Stimulated activated naive CD8-positive, alpha-beta T cell treated with anti-CD3 and anti-CD28 coated beads, Interleukin-15, Interleukin-2, amounts not matched to agents 100 ng/mL and 50 ng/mL, for 24 hours (primary cell): ENCODE measurements around the gene SGF29.
"Not testable (repeated sequence)": the region's sequence is repeated elsewhere in the genome, so short reads cannot be mapped to it uniquely, and the experiment has no call there.

Experiments
- H3K27ac Mint-ChIP-seq: one replicate; pipeline ENCODE4 v1.8.0; 2021; ENCODE audit warnings: mild to moderate bottlenecking, mixed read lengths
- H3K27me3 Mint-ChIP-seq: one replicate; pipeline ENCODE4 v1.8.0; 2021; ENCODE audit warnings: mixed read lengths
- H3K36me3 Mint-ChIP-seq: one replicate; pipeline ENCODE4 v1.8.0; 2021; ENCODE audit warnings: low read depth, mixed read lengths
- H3K4me1 Mint-ChIP-seq: one replicate; pipeline ENCODE4 v1.8.0; 2021; ENCODE audit warnings: low read depth, mixed read lengths
- H3K4me3 Mint-ChIP-seq: one replicate; pipeline ENCODE4 v1.8.0; 2021; ENCODE audit warnings: mild to moderate bottlenecking, mixed read lengths
- H3K9me3 Mint-ChIP-seq: one replicate; pipeline ENCODE4 v1.8.0; 2021; ENCODE audit warnings: mixed read lengths

The SGF29 gene

DNA sequence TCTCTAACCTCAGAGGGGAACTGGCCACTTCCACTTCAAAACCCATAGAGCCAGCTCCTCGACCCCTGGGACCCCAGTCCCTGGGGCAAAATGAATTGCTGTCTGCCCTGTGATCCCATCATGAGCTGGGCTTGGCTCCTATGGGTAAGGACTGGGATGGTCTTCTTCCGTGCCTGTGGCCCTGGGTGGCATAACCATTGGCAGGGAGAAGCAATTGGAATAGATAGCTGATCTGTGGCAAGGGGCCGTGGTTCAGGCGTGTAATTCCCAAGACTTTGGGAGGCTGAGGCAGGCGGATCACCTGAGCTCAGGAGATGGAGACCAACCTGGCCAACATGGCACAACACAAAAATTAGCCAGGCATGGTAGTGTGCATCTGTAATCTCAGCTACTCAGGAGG, 38.8 kb downstream of the SGF29 start:
- H3K9me3 Mint-ChIP-seq: no peaks in the 10 kb centered on the region
- no peaks in the 10 kb centered on the region for H3K27me3 Mint-ChIP-seq
- no peaks in the 10 kb centered on the region for H3K4me1 Mint-ChIP-seq
- H3K4me3 Mint-ChIP-seq: no peak overlapping the region
- no peak overlapping the region for H3K27ac Mint-ChIP-seq
- peaks cover 7% of the 10 kb centered on the region for H3K36me3 Mint-ChIP-seq

DNA sequence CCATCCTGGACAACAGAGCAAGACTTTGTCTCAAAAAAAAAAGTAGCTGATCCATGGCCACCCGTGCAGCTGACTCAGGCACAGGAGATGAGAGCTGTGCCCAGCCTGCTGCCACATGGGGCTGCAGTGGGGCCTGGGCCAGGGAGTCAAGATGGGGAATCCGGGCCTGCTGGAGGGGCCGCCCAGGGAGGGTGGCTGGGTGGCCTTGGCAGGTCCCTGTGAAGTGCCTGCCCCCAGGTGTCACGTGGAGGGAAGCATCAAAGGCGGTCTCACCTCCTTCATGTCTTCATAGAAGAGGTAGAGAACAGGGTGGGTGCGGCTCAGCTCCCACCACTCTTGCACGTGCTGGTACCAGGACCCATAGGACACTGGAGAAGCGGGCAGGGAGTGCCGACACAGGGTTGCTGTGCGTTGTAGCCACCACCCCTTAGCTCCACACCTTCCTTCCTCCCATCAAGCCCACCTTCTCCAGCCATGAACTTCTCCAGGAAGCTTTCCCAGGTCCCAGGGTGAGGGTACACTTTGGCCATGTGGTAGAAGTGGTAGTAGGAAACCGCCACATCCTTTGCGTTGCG, 39.3 kb downstream of the SGF29 start:
- Mint-ChIP-seq H3K9me3 (no peaks in the 10 kb centered on the region), H3K36me3 (peaks cover 5% of the 10 kb centered on the region), H3K4me1 (no peaks in the 10 kb centered on the region), H3K4me3 (no peak overlapping the region), H3K27ac (no peak overlapping the region), H3K27me3 (no peaks in the 10 kb centered on the region)

DNA sequence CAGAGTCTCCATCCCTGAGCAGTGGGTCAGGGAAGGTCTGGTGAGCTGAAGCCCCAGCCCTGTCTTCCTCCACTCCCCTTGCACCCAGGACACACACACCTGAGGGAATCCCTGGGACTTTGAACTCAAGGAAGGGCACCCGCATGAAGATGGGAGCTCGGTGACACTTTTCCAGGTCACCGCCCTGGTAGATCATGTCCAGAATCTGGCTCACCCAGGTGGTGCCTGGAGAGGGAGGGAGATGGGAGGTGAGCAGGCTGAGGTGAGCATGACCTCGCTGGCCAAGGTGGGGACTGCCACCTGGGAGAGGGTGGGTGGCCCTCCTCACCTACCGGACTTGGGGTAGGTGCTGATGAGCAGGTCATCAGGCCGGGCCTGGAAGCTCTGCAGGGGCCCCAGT, 41.7 kb downstream of the SGF29 start:
- H3K36me3 Mint-ChIP-seq, H3K27ac Mint-ChIP-seq, H3K4me1 Mint-ChIP-seq, H3K9me3 Mint-ChIP-seq, H3K27me3 Mint-ChIP-seq, H3K4me3 Mint-ChIP-seq: not testable (repeated sequence)

DNA sequence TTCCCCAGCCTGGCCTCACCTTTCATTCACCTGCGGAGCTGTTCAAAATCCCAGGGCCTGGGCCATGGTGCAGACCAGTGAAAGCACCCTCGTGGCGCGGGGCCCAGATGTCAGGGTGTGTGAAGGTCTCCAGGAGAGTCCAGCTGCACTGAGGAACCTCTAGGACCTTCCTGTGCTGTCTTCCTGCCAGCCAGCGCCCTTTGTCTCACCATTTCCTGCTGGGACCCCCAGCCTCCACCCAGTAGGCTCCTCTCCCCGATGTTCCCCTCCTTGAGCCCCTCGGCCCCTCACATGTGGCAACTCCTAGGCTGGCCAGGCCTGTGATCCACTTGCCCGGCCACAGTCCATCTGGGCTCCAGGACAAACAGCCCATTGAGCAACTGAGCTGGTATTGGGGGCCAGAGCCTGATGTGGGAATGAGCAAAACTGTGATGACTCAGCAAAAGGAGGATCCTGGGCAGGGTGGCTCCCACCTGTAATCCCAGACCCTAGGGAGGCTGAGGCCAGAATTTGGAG, 42.5 kb downstream of the SGF29 start:
- Mint-ChIP-seq H3K27ac (no peak overlapping the region), H3K9me3 (no peaks in the 10 kb centered on the region)

DNA sequence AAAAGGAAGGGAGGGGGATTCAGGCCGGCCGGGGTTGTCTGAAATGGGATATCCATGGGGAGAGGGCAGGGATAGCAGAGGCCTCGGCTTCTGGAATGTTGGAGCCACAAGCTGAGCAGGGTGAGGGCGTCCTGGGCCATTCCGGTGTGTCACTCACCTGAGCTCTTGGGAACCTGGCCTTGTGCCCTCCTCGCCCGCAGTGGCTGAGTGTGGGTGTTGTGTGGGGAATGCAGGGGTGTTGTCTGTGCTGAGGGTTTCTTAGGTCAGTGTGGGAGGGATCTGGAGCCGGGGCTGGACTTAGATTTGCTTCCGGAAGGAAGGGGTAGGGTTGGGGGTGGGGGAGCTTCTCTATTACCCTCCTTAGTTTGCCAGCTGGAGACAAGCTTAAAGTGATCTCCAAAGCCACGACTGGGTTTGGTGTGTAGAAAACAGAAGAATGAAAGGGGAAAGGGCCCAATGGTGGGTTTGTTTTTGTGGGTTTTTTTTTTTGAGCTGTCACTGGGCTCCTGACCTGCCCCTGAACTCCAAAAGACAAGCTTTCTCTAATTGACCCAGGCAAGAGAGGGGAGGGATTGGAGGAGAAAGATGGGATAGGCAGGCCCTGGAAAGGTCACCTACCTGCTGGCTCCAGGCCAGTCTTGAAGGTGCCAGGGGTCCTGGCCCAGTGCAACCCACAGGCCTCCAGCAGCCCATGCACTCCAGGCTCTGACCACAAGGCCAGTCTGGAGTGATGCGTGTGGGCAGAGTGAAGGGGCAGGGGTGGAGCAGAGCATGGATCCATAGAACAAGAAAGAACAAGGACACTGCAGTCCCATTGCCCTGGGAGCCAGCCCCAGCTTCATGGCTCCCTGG, 43.3 kb downstream of the SGF29 start, which contains the start of gene SULT1A2:
Gene SULT1A2 (minus strand): TSS at position 211 of the 852 bp plus-strand sequence. CDS start 1,120 bp downstream, outside the sequence.
- no peaks in the 10 kb centered on the region for H3K9me3 Mint-ChIP-seq
- no peaks in the 10 kb centered on the region for H3K27me3 Mint-ChIP-seq
- no peaks in the 10 kb centered on the region for H3K36me3 Mint-ChIP-seq
- no peak within 1 kb of the TSS for H3K27ac Mint-ChIP-seq
- H3K4me3 Mint-ChIP-seq: no peak within 1 kb of the TSS
- no peaks in the 10 kb centered on the region for H3K4me1 Mint-ChIP-seq

More for the DNA sequence above, 42.5 kb downstream of the SGF29 start:
- Mint-ChIP-seq H3K27me3 (no peaks in the 10 kb centered on the region), H3K36me3 (no peaks in the 10 kb centered on the region), H3K4me3 (no peak overlapping the region), H3K4me1 (no peaks in the 10 kb centered on the region)

DNA sequence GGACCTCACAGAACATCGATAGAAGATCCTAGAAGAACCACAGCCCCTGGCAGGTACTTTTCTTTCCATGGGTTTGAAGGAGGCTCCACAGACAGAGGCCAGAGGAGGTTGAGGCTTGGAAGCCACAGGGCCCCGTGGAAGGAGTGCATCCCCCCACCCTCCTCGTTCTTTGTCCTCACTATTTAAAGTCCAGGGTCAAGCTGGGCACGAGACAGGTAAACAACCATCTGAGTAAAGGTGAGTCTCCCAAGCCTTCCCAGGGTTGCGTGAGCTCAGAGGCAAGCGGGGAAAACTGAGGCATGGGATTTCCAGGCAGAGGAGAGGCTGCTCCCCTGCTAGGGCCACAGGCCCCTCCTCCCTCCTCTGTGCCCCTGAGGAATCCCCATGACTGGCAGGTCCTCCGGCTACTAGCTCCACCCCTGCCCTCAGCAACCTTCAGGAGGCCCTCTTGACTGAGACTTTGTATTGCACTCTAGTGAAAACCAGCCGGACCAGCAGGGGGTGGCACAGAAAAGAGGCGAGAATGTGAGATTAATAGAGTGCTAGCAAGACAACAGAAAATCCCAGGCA, 44.1 kb downstream of the SGF29 start:
- H3K4me1 Mint-ChIP-seq: no peaks in the 10 kb centered on the region
- H3K27ac Mint-ChIP-seq: no peak overlapping the region
- no peaks in the 10 kb centered on the region for H3K9me3 Mint-ChIP-seq
- H3K4me3 Mint-ChIP-seq: no peak overlapping the region
- H3K36me3 Mint-ChIP-seq: no peaks in the 10 kb centered on the region
- no peaks in the 10 kb centered on the region for H3K27me3 Mint-ChIP-seq

DNA sequence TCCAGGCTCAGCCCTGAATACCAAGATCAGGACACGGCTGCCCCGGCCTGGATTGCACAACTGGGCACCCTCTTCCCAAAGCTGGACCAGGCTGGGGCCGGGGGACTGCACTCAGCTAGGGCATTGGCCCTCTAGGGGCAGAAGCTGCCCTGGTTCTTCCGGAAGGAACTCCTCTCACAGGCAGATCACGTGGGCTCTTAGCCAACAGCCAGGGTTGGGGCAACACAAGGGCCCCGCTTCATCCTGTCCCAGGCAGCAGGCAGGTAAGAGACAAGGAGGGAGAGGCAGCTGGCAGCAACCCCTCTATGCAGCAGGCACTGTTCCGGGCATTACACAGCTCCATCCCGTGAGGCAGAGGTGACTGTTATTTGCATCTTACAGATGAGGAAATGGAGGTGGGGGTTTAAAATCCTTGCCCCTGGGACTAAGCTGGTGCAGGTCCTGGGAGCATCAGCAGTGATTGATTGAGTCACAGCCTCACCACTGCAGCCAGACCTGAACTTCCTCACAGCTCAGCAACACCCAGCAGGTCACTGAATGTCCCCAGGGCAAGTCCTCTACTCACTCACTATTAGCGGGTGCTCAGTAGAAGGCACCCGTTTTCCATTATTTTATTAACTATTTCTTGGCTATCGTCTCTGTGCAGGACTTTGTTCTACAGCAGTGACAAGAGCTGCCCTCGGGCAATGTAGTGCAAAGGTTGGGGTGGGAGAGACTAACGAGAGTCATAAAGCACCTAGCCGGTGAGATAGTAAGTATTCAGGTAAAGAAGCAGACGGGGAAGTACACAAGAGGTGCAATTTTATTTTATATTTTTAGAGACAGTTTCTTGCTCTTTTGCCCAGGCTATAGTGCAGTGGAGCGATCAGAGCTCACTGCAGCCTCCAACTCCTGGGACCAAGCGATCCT, 45.9 kb downstream of the SGF29 start:
- not testable (repeated sequence) for H3K4me1 Mint-ChIP-seq, H3K36me3 Mint-ChIP-seq

DNA sequence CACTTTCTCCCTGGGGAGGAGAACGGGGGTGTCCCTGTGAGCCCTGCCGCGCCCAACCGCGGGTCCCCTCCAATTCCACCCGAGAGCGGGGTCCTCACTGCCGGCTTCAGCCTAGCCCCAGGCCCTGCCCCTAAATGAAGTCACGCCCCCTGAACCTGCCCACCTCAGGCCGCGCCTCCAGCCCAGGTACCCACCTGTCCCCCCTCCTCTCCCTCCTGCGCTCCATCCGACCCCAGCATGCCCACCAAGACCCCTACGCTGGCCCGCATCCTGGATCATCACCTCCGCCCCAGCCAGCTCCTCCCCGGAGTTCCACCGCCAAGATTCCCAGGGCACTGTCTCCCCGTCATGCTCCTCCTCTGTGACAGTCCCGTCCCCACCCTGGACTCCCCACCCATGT, 47.2 kb downstream of the SGF29 start:
- not testable (repeated sequence) for H3K27ac Mint-ChIP-seq, H3K27me3 Mint-ChIP-seq, H3K9me3 Mint-ChIP-seq, H3K4me3 Mint-ChIP-seq, H3K4me1 Mint-ChIP-seq, H3K36me3 Mint-ChIP-seq

More for the DNA sequence above, 45.9 kb downstream of the SGF29 start:
- H3K9me3 Mint-ChIP-seq, H3K4me3 Mint-ChIP-seq, H3K27me3 Mint-ChIP-seq, H3K27ac Mint-ChIP-seq: not testable (repeated sequence)

DNA sequence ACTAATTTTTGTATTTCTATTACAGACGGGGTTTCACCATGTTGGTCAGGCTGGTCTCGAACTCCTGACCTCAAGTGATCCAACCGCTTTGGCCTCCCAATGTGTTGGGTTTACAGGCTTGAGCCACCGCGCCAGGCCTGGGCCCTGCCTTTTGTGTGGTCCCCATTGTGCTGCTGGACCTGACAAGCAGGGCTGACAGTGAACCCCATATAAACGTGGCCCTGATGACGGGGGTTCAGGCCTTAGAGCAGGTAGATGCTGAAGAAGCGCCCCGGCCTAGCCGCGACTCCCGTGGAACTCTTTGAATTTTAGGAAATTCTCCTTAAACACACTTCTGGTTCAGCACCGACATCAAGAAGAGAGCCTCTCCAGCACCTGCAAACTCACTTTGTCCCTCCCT, 47.9 kb downstream of the SGF29 start:
- H3K4me1 Mint-ChIP-seq, H3K4me3 Mint-ChIP-seq, H3K27me3 Mint-ChIP-seq, H3K9me3 Mint-ChIP-seq, H3K36me3 Mint-ChIP-seq, H3K27ac Mint-ChIP-seq: not testable (repeated sequence)

DNA sequence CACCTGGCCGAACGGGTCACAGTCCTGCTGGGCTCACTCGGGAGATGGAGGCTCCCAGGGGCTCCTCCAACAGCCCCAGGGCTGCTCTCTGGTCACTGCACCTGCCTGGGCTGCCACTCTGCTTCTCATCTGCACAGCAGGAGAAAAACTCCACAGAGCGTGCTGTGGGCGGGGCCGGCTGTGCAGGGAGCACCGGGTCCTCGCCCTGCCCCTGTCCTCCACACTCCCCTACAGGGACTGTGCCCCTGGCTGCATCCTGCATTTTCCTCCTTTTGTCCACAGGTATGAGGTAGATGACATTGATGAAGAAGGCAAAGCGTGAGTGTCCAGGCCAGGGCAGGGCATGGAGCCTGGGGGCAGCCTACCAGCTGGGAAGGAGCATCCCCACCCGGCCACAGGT, 48.3 kb downstream of the SGF29 start:
- not testable (repeated sequence) for H3K36me3 Mint-ChIP-seq, H3K27me3 Mint-ChIP-seq, H3K4me3 Mint-ChIP-seq, H3K9me3 Mint-ChIP-seq, H3K27ac Mint-ChIP-seq, H3K4me1 Mint-ChIP-seq

DNA sequence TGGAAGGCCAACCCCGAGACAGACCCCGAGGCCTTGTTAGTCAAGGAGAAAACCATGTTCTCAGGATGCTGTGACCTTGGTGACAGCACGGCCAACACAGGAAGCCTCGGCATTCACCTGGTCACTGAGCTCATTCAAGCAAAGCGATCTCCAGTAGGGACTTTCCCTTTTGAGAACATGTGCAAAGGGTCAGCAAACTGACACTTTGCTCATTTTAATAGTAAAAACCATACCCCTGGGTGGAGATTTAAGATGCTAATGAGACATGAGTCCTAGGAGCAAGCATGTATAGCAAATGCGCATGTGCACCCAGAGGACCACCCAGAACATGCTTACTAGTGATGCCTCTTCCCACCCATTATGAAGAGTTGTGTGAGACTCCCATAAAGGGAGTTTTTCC, 48.8 kb downstream of the SGF29 start:
- Mint-ChIP-seq H3K4me1 (no peaks in the 10 kb centered on the region), H3K27me3 (no peaks in the 10 kb centered on the region)

DNA sequence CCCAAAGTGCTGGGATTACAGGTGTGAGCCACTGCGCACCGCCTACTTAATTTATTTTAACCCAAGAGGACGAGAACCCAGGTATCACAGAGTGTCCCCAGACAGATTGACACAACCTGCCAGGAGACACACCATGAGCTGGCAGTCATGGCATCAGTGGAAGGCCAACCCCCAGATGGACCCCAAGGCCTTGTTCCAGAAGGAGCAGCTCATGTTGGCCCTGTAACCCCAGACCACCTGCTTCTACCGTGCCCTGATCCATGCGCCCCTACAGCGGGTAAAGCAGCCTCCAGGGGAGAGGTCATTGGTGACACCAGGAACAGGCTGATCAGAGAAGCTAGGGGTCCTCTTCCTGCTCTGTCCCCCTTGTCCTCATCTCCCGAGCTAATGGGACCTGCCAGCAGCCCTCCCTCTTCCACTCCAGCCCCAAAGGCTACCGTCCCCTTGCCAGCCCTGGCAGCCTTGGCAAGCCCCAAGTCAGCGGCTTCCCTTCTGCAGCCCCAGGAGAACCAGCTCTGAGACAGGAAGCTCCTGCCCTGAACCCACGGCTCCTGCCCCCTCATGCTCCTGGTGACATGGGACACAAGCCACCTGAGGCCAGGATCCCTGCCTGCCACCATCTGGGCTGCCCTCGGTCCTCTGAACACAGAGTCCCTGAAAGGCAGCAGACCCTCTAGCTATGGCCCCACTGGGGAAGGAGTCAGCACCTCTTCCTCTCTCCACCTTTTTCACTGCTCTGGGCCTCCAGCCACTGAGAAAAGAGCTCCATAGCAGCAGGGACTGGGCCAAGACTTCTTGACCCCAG, 49.9 kb downstream of the SGF29 start:
- H3K36me3 Mint-ChIP-seq: no peaks in the 10 kb centered on the region
- no peak overlapping the region for H3K4me3 Mint-ChIP-seq
- H3K9me3 Mint-ChIP-seq: no peaks in the 10 kb centered on the region
- no peaks in the 10 kb centered on the region for H3K4me1 Mint-ChIP-seq
- H3K27ac Mint-ChIP-seq: peak overlapping the region; percentile 49
- H3K27me3 Mint-ChIP-seq: no peaks in the 10 kb centered on the region

More for the DNA sequence above, 48.8 kb downstream of the SGF29 start:
- Mint-ChIP-seq H3K27ac (no peak overlapping the region), H3K36me3 (no peaks in the 10 kb centered on the region), H3K9me3 (no peaks in the 10 kb centered on the region), H3K4me3 (no peak overlapping the region)

DNA sequence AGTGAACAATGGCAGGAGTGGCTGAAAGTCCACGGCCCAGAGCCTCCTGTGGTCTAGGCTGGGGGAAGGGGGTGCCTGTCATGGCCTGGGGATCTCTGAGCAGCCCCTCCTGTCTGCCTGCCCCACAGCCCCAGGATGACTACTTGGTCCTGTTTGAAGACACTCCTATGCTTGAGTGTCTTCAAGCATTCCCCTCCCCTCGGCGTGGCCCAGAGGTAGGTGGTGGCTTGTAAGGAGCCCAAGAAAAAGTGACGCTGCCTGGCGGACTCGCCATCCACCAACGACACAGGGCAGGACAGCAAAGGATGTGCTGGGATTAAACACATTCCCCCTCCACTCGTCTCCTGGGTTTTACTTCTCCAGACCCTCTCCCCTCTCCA, 50.5 kb downstream of the SGF29 start:
- Mint-ChIP-seq H3K9me3 (no peaks in the 10 kb centered on the region), H3K27me3 (no peaks in the 10 kb centered on the region), H3K27ac (no peak overlapping the region), H3K4me1 (no peaks in the 10 kb centered on the region), H3K4me3 (no peak overlapping the region), H3K36me3 (no peaks in the 10 kb centered on the region)
